ENCODE data around the gene ITGB3.
"Not testable (repeated sequence)": the region's sequence is repeated elsewhere in the genome, so short reads cannot be mapped to it uniquely, and the experiment has no call there.

The ITGB3 gene

DNA sequence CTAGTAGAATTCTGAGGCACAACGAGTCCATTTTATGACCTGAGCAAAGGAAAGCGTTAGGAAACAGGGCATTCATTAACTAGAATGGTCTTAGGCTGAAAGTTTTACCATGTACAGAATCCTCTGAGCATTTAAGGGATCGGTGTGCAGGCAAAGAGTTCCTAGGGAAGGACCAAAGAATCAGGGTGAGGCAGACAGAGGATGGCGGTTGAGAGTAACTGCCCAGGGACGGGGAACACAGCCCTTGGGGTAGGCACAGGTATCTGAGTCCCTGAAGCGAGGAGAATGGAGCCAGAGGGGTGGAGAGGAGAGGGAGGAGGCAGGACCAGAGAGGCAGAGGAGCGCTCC is 14.0 kb upstream of the ITGB3 start:
- in situ Hi-C loops (cut with MboI; ENCODE audit: low pct_unique_long_range_greater_than_20kb, low sequenced_read_pairs), result no loop called here
- DNase-seq, result no peak

DNA sequence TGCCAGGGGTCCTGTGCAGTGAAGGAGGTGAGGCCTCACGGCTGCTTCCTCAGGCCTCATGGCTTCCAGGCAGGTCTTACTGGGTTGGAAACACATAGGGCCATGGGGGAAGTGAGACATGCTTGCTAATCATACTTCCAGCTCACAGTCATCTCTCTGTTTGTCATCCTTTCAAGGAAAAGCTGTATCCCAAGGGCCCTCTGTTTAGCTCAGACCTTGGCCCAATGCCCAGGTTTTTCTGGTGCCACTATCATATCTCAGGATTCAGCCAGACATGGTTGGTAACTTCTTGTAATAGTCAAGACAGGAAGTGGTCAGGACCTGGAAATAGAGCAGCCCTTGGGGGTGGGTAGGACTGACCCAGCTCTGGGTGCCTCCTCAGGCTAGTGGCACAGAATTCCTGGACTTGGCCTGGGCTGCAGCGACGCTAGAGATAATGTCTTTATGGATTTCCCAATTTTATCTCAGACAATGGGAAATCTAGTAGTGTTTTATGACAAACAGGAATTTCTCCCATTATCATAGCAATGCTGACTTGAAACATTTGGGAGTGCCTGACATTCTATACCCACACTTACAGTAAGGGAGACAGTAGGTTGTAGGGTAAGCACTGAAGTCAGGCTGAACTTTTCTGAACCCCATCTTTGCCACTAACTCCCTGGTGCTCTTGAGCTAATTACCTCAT is 13.5 kb upstream of the ITGB3 start:
- in situ Hi-C loops (cut with MboI; ENCODE audit: low pct_unique_long_range_greater_than_20kb, low sequenced_read_pairs), result no loop called here
- DNase-seq, result peak; percentile 86

DNA sequence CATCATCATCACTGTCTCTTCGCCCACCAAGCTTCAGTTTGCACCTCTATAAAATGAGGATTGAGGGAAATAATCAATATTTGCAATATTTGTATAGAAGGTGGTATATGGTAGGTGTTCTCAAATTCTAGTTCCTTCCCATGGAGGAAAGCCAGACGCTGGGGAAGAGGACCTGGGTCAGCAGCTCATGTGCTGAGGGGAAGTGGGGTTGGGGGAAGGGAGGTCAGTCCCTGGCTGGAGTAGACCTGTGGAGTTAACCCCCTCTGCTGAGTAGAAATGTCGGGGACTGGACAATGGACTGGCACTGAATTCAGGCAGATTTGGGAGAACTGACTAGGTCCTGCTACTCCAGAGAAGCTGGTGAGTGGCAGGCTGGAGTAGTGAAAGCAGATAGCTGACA is 12.8 kb upstream of the ITGB3 start:
- in situ Hi-C loops (cut with MboI; ENCODE audit: low pct_unique_long_range_greater_than_20kb, low sequenced_read_pairs), result no loop called here

DNA sequence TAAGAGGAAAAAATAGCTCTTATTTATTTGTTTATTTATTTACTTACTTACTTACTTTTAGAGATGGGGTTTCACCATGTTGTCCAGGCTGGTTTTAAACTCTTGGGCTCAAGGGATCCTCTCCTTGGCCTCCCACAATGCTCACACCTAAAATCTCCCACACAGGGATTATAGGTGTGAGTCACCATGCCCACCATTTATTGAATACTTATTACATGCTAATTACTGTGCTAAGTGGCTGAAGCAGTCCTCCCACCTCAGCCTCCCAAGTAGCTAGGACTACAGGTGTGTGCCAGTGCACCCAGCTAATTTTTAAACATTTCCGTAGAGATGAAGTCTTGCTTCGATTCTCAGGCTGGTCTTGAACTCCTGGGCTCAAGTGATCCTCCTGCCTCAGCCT is 11.0 kb upstream of the ITGB3 start:
- in situ Hi-C loops (cut with MboI; ENCODE audit: low pct_unique_long_range_greater_than_20kb, low sequenced_read_pairs), result no loop called here
- DNase-seq, result no peak

More for the DNA sequence above, 12.8 kb upstream of the ITGB3 start:
- DNase-seq, result no peak

GRCh38 chr17:47243737-47244598 is 9.7 kb upstream of the ITGB3 start:
- in situ Hi-C loops (cut with MboI; ENCODE audit: low pct_unique_long_range_greater_than_20kb, low sequenced_read_pairs), result no loop called here
- DNase-seq, result no peak

DNA sequence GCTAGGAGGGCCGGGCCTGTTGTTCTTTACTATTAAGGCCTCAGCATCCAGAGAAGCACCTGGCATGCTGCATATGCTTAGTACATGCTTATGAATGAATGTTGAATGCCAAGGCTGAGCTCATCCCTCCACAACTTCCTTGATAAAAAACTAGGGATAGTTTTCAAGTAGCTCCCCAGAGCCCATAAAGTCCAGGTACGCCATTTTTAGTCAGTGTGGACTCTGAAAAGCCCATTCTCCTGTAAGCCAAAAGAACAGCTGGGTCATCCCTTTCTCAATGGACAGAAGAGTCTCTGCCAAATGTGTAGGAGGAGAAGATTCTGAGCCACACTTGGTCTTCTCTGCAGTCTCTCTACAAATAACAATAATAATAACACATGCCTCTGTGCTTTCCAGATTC is 8.9 kb upstream of the ITGB3 start:
- in situ Hi-C loops (cut with MboI; ENCODE audit: low pct_unique_long_range_greater_than_20kb, low sequenced_read_pairs), result no loop called here
- no peak for DNase-seq

- no peak for DNase-seq
- in situ Hi-C loops (cut with MboI; ENCODE audit: low pct_unique_long_range_greater_than_20kb, low sequenced_read_pairs), result no loop called here
These were observed 7.5 kb upstream of the ITGB3 start for GRCh38 chr17:47246120-47246519.

GRCh38 chr17:47250855-47251254 is 2.8 kb upstream of the ITGB3 start:
- no peak for DNase-seq
- in situ Hi-C loops (cut with MboI; ENCODE audit: low pct_unique_long_range_greater_than_20kb, low sequenced_read_pairs), result no loop called here

DNA sequence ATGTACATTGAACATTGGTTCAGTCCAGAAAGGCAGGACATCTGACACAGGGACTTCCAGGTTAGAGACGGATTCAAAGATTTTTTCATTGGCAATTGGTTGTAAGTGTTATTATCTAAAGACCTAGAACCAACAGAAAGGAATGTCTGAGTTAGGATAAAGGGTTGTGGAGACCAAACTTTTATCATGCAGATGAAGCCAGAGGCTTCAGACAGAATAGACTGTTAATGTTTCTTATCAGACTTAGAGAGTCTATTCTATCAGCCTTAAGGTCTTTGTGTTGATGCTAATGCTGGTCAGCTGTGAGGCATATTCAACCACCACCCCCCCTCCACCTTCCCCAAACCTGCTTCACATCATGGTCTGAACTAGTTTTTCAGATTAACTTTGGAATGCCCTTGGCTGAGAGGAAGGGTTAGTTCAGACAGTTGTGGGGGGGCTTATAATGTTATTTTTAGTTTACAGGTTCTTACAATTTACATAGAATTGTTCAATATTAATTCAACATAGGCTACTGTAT is 2.1 kb upstream of the ITGB3 start:
- DNase-seq, result no peak
- in situ Hi-C loops (cut with MboI; ENCODE audit: low pct_unique_long_range_greater_than_20kb, low sequenced_read_pairs), result no loop called here

DNA sequence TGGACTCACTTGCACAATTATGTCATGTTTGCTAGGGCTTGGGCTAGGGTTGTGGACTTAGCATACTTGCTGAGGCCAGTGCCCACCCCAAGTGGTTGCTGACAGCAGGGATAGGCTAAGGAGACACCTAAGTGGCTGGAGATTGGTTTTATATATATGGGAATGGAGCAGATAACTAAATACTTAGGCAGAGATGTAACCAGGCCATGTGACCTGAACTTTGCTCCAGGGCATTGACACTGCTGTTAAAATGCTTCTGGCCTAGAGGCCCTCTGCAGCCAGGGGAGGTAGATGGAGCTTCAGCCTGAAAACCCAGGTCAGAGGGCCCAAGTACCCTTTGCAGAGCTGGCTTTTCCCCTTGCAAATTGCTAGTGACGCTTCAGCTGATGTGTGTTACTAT is 1.4 kb upstream of the ITGB3 start:
- in situ Hi-C loops (cut with MboI; ENCODE audit: low pct_unique_long_range_greater_than_20kb, low sequenced_read_pairs), result no loop called here
- DNase-seq, result no peak

GRCh38 chr17:47252766-47253512 is 688 bp upstream of the ITGB3 start:
- in situ Hi-C loops (cut with MboI; ENCODE audit: low pct_unique_long_range_greater_than_20kb, low sequenced_read_pairs), result no loop called here
- DNase-seq, result no peak

DNA sequence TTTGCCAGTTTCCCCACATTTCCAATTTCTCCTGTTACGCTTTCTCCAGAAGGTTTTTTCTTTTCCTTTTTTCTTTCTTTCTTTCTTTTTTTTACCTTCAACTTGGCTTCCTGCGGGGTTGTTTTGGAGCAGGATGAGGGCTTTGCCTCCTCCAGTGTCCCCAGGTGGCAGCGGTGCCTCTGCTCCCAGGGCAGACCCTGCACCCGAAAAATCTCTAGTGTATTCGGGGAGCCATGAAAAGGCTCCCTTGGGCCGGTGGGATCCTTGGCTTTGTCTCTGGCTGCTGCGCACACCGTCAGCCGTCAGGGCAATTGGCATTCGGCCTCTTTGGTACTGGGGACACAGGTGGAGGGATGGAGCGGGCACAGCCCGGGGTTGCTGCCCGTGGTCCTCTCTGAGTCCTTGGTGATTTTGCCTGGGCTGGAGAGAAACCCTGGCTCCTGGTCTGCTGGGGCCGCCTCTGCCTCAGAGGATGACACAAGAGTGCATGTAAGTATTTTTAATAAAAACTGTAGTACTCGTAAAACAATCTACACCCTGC is 846 bp downstream of the ITGB3 start:
- in situ Hi-C loops (cut with MboI; ENCODE audit: low pct_unique_long_range_greater_than_20kb, low sequenced_read_pairs), result no loop called here
- DNase-seq, result no peak

- DNase-seq, result peak; percentile 74
- in situ Hi-C loops (cut with MboI; ENCODE audit: low pct_unique_long_range_greater_than_20kb, low sequenced_read_pairs), result no loop called here
These were observed 4.2 kb downstream of the ITGB3 start for GRCh38 chr17:47257651-47258339.

DNA sequence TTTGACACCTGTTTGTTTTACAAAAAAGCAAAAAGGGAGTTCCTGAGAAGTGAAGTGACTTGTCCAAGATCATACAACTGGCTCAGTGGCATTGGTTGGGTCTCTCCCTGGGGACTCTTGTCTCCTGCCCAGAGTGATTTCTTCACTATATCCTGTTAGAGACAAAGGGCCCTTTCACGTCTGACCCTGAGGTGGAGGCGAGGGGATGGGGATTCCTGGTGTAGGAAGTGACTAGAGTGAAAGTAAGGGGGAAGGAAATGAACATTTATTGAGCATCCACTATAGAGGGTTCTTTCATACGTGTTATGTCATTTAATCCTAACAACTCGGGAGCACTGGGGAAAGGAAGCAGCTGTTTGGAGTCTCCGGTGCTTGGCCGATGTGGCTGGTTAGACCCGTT is 9.0 kb downstream of the ITGB3 start:
- in situ Hi-C loops (cut with MboI; ENCODE audit: low pct_unique_long_range_greater_than_20kb, low sequenced_read_pairs), result no loop called here
- DNase-seq, result no peak

DNA sequence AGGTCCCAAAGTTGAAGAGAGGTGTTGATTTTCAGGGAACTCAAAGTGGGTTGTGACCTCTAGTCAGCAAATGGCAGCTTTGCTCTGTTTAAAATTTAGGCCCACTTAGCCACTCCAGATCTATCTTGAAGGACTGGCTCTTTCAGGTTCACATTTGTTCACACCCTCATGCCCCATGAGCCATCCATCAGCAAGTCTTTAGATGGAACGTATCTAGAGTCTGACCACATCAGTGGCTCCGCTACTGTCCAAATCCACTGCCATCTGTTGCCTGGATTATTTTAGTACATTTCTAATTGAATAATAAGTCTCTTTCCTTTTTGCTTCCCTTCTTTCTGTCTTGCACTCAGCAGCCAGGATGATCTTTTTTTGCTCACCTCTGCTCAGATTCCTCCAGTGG is 10.5 kb downstream of the ITGB3 start:
- in situ Hi-C loops (cut with MboI; ENCODE audit: low pct_unique_long_range_greater_than_20kb, low sequenced_read_pairs), result no loop called here
- no peak for DNase-seq

- no peak for DNase-seq
- in situ Hi-C loops (cut with MboI; ENCODE audit: low pct_unique_long_range_greater_than_20kb, low sequenced_read_pairs), result no loop called here
These were observed 12.4 kb downstream of the ITGB3 start for GRCh38 chr17:47265983-47266541.

DNA sequence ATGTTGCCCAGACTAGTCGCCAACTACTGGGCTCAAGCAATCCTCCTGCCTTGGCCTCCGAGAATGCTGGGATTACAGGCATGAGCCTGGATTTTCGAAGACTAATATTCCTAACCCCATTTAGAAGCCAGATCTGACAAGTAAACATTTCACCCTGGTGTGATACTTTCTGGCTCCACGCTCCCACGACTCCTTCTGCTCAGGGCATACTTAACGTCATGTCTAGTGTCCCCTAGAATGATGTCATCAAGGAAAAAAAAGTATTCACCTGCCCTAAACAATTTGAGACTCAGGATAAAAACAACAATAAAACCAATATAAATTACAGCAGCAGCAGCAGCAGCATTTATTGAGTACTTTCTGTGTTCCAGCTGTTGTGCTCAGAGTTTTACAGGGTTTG is 13.2 kb downstream of the ITGB3 start:
- in situ Hi-C loops (cut with MboI; ENCODE audit: low pct_unique_long_range_greater_than_20kb, low sequenced_read_pairs), result no loop called here
- no peak for DNase-seq

- DNase-seq, result no peak
- in situ Hi-C loops (cut with MboI; ENCODE audit: low pct_unique_long_range_greater_than_20kb, low sequenced_read_pairs), result no loop called here
These were observed 13.8 kb downstream of the ITGB3 start for GRCh38 chr17:47267354-47267828.

DNA sequence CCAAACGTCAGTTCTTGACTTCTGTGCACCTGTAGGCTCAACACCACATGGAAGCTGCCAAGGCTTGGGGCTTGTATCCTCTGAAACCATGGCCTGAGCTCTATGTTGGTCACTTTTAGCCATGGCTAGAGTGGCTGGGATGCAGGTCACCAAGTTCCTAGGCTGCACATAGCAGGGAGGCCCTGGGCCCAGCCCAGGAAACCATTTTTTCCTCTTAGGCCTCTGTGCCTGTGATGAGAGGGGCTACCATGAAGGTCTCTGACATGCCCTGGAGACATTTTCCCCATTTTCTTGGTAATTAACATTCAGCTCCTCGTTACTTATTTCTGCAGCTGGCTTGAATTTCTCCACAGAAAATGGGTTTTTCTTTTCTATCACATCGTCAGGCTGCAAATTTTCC is 15.3 kb downstream of the ITGB3 start:
- in situ Hi-C loops (cut with MboI; ENCODE audit: low pct_unique_long_range_greater_than_20kb, low sequenced_read_pairs), result not testable (repeated sequence)

More for the DNA sequence above, 15.3 kb downstream of the ITGB3 start:
- not testable (repeated sequence) for DNase-seq

Data from KBM-7 (cell line).